Islet of Langerhans (tissue), 1 donor: ENCODE measurements around the gene DEF6.

Source experiments
- FAIRE-seq: peaks from one replicate; lab custom pipeline; 2011; peaks lifted over from hg19 to GRCh38; lab: Jason Lieb, UNC

DEF6 gene

GRCh38 chr6:35343835-35344550, 46.4 kb downstream of the DEF6 start:
- FAIRE-seq: no peak

DNA sequence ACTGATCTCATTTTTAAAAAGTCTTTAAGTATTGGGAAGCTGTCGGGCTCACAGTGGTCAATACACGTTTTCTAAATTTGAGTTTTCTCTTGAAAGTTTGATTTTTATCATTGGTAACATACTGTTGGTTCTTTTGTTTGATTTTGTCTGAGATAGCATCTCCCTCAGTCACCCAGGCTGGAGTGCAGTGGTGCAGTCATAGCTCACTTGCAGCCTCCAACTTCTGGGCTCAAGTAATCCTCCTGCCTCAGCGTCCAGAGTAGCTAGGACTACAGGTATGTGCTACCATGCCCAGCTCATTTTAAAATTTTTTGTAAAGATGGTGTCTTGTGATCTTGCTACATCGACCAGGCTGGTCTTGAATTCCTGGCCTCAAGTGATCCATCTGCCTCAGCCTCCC, 53.8 kb downstream of the DEF6 start:
- FAIRE-seq: no peak

DNA sequence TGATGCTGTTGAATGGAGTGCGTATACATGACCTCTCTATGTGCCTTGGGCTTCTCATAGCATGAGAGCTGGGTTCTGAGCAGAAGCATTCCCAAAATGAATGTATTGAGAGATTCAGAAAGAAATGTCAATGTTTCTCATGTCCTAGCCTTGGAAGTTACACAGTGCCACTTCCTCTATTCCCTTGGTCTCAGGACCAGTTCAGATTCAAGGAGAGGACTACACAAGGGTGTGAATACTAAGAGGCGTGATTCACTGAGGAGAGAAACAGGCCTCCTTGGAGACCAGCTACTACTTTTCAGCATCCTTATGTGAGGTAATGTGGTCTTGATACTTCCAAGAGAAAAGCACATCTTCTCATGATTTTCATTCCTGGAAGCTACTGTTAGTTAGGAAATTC, 55.1 kb downstream of the DEF6 start:
- FAIRE-seq: no peak

GRCh38 chr6:35354361-35355135, 56.9 kb downstream of the DEF6 start:
- FAIRE-seq: no peak

DNA sequence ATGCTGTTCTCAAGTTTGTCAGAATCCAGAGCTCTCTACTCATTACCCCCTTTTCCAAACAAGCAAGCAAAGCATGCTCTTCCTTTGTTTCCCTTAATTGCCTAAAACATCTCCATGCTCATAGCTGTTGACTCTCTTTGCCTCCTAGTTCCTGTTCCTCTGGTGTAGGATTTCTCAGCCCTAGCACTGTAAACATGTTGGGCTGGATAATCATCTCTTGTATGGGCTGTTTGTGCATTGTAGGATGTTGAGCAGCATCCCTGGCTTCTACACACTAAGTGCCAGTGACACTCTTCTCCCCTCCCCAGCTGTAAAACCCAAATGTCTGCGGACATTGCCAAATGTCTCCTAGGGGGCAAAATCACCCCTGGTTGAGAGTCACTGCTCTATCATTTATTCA, 58.8 kb downstream of the DEF6 start:
- no peak for FAIRE-seq

DNA sequence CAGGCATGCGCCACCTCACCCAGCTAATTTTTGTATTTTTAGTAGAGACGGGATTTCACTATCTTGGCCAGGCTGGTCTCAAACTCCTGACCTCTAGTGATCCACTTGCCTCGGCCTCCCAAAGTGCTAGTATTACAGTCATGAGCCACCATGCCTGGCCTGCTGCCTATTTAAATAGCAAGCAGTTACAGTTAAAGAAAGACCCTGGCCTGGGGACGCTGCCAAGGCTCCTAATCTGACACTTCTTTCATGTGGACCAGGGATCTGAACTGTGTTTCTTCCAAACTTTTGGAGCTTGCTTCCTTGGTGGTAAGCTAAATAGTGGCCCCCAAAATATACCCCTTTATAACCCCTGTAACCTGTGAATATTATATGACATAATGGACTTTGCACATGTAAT, 60.1 kb downstream of the DEF6 start:
- no peak for FAIRE-seq

DNA sequence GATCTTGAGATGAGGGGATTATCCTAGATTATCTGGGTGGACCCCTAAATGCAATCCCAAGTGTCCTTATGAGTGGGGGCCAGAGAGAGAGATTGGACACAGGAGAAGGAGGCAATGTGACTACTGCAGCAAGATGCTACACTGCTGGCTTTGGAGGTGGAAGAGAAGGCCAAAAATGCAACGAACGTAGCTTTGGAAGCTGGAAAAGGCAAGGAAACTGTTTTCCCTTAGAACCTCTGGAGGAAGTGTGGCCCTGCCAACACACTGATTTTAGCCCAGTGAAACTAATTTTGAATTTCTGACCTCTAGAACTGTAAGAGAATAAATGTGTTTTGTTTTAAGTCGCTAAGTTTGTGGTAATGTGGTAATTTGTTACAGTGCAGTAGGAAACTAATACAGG, 60.5 kb downstream of the DEF6 start:
- FAIRE-seq: no peak

- FAIRE-seq: no peak
Measured at GRCh38 chr6:35359346-35359743, 61.7 kb downstream of the DEF6 start.

GRCh38 chr6:35359744-35360348, 62.2 kb downstream of the DEF6 start:
- FAIRE-seq: no peak

- FAIRE-seq: no peak
Measured at GRCh38 chr6:35360349-35361138, 62.9 kb downstream of the DEF6 start.

GRCh38 chr6:35362200-35362599, 64.6 kb downstream of the DEF6 start:
- no peak for FAIRE-seq

DNA sequence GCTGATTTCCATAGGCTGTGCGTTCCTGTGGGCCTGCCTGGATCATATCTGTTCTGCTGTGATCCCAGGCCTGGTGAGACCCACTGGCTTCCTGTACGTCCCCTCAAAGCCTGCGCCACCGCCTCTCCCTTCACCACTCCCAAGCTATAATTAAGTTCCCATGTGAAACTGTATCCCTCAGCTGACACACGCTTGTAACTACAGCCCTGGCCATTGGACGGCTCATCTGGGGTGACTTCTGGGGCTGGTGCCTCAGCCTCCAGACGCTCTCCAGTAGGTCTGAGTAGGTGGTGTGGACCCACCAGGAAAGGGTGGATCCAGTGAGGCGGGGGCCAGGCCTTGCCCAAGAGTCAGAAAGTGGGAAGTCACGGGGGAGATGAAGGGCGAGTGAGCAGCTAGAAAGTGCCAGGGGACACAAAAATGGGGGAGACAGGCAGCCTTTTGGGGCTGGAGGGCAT, 65.7 kb downstream of the DEF6 start:
- no peak for FAIRE-seq

- FAIRE-seq: no peak
Measured at GRCh38 chr6:35365594-35366203, 68.1 kb downstream of the DEF6 start.

DNA sequence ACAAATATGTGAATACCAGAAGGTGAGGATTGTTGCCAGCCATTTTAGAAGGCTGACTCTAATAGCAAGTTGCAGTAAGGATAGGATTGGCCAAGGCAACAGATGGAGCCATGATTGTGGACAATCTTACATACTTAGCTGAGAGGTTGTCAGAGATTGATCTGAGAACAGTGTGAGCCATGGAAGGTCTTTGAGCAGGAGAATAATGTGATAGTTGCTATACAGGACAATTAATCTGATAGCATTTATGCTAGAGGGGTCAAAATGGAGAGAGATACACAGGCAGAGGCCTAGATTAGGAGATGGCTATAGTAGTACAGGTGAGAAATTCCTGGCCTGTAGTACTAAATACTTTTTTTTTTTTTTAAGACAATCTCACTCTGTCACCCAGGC, 68.6 kb downstream of the DEF6 start:
- FAIRE-seq: no peak

- no peak for FAIRE-seq
Measured at GRCh38 chr6:35367646-35368037, 70.0 kb downstream of the DEF6 start.

DNA sequence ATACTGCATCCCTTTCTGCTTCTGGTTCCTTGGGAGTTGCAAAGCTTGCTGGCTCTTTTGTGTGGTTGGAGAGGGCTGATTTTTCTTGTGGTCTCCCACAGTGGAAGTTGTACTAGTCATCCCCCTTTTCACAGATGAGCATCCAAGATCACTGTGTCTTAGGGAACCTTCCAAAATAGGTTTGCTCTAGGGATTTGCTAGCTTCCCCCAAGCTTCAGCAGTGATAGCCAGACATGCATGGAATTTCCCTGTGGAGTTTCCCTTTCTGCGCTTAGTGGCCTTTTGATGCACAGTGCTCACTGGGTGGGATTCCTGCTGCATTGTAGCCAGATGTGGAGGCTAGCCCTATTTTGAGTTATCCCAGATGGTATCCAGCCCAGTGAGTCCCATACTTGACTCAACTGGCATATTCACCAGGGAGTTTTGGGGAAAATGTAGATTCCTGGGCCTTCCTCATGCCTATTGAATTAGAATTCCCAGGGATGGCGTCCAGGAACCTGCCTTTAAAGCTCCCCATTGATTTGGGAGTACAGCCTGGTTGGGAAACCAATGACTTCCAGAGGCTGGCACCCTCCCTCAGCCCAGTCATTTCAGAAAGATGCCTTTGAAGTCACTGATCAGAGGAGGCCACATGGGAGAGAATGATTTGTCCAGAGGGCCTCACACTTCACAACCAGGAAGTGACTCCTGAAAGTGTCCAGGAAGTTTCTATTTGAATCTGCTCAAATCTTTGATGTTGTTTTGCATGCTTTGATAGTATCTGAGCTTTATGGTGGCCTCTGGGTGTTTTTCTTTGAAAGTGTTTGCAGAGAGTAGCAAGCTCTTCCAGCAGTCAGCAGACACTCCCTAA, 70.6 kb downstream of the DEF6 start:
- FAIRE-seq: no peak

DNA sequence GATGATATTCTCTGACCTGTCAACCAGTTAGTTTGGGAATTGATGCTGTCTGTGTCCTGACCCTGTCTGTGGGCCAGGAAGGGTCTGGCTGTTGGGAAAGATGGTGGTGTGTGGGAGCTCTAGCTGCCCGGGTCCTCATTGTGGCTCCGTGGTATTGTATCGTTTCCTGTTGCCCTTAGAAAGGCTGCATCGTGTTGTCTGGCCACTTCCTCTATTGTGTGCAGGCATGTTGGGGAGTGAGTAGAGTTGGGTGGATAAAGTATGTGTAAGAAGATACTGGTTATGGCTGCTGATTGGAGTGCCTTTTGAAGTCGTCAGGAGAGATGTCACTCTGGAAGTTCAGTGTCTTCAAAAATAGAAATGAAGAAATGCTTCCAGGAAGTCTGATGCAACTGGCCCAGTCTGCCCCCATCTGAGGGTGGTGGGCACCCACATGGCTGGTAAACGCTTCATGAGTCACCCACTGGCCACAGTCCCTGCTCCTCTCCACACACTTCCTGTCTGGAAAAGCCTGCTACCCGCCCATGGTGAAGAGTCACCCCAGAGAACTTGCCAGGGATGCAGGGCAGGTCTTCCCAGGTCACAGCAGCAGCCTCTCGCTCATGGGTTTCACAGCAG, 72.6 kb downstream of the DEF6 start:
- FAIRE-seq: no peak

DNA sequence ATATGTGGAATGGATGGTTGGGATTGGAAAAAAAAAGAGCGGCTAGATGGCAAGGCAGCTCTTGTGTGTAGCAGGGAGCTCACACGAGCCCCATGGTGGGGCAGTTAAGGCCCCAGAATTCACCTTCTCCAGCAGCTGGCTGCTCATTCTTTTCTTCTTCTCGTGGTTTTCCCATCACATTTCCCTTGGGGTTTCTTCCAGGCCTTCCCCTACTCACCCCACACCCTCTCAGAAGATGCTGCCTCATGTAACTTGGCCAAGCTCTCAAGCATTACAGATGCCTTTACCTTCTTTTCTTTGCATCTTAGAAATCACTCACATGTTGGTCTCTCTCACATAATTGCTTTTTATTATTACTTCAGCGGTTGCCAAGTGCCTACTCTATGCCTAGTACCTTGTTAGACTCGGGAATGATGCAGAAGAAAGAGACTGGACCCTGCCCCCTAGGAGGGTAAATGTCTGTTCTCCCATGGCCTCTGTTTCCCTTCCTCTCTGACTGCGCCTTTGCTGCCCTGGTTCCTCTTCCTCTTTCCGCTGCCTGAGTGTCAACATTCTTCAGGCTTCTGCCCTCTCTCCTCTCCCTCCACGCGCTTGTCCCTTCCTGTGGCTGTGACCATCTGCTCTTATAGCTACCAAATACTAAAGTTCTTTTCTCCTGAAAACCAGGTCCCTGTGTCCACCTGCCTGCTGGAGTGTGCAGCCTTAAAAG, 73.3 kb downstream of the DEF6 start:
- no peak for FAIRE-seq
